BJ (cell line): ENCODE data around the gene SPTLC3. TPM values are rescaled to one million over a fixed set of nuclear protein-coding genes. Genes with fewer than 3 reads are reported as not detected.

Experiments used
- CTCF ChIA-PET: fragments of 350-600 bp; formaldehyde crosslinking; extraction: SDS; loops from one replicate; lab custom pipeline; 2021; ENCODE audit warnings: antibody characterized with exemption, inconsistent platforms; lab: Yijun Ruan, JAX
- POLR2A ChIA-PET: fragments of 300-600 bp; sonication (Branson Sonifier 250); formaldehyde crosslinking; extraction: SDS; loops from one replicate; lab custom pipeline; 2021; ENCODE audit warnings: antibody characterized with exemption; lab: Charles Lee
- DNase-seq: peaks from one replicate; pipeline ENCODE4 v3.0.0-alpha.2; 2011; ENCODE audit warnings: low read depth
- H3K27me3 ChIP-seq: 2 replicates; pipeline ENCODE4 v1.6.0; 2011; ENCODE audit warnings: low read length; ENCODE audit not compliant: control insufficient read depth, insufficient read depth
- H3K36me3 ChIP-seq: 2 replicates; pipeline ENCODE4 v1.5.1; 2011; ENCODE audit warnings: low read length; ENCODE audit not compliant: control insufficient read depth, insufficient read depth
- H3K4me3 ChIP-seq: 2 replicates; pipeline ENCODE4 v1.5.1; 2011; ENCODE audit warnings: low read depth, mild to moderate bottlenecking, control low read depth, low read length
- polyA plus RNA-seq: library from polyadenylated mRNA; depleted of rRNA; stranded (reverse); fragments of >200 nt; gene quantifications from 2 replicates; pipeline ENCODE4 v1.2.3, GENCODE V29; 2011
- TF ChIP-seq, protein P1 (sequence below): IDR thresholded peaks from 2 replicates; pipeline ENCODE4 v1.5.1; 2011; ENCODE audit warnings: low read depth, mild to moderate bottlenecking, control low read depth, inconsistent platforms, low read length, moderate library complexity; ENCODE audit not compliant: insufficient read depth

The SPTLC3 gene
- polyA plus RNA-seq, 1 experiment: 0.27 TPM

DNA sequence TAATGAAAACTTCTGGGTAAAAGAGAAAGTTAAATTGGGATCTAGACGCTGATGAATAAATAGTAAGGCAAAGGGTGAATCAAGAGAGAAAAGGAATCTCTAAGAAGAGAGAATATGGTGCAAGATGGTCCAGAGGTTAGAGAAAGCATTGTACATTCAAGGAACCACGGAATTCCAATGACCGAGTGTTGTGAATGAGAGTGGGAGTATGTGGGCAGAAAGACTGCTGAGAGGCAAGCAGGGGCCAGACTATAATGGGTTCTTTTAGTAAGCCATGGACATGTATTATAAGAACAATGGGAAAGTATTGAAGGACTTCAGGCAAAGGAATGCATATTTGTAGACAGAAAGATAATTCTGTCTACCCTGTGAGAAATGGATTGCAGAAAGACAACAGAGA, 45.2 kb downstream of the SPTLC3 start:
- TF ChIP-seq, protein P1, sequence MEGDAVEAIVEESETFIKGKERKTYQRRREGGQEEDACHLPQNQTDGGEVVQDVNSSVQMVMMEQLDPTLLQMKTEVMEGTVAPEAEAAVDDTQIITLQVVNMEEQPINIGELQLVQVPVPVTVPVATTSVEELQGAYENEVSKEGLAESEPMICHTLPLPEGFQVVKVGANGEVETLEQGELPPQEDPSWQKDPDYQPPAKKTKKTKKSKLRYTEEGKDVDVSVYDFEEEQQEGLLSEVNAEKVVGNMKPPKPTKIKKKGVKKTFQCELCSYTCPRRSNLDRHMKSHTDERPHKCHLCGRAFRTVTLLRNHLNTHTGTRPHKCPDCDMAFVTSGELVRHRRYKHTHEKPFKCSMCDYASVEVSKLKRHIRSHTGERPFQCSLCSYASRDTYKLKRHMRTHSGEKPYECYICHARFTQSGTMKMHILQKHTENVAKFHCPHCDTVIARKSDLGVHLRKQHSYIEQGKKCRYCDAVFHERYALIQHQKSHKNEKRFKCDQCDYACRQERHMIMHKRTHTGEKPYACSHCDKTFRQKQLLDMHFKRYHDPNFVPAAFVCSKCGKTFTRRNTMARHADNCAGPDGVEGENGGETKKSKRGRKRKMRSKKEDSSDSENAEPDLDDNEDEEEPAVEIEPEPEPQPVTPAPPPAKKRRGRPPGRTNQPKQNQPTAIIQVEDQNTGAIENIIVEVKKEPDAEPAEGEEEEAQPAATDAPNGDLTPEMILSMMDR: no peak
- DNase-seq: no peak

DNA sequence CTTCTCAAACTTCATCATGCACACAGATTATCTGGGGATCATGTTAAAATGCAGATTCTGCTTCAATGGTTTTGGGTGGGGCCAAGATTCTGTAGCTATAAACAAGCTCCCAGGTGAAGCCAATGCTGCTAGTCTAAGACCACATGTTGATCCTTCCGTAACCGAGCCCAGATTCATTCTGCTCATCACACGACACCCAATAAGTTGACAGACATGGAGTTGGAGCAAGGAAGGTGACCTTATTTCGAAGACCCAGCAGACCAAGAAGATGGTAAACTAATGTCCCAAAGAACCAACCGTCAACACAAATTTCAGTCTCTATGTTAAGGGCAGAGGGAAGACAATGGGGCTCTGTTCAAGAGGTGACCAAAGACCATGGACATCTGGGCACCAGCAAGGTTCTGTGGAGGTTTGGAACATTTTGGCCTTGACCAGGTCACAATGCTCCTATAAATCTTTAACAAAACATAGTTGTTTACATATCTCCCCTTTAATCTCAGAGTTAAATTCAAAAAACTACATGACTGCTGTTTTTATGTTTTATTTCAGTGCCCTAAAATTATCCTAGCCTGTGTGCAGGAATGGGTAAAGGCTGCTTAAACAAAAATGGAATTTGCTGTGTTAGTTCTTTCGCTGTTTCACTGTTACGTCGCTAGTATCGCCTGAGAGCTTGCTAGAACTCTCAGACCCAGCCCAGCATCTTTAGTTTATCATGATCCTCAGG, 50.1 kb downstream of the SPTLC3 start:
- ChIA-PET CTCF (no interaction called here), POLR2A (no interaction called here)

More for the DNA sequence above, 45.2 kb downstream of the SPTLC3 start:
- no peak overlapping the region for H3K4me3 ChIP-seq
- no peaks in the 10 kb centered on the region for H3K27me3 ChIP-seq
- CTCF ChIA-PET: no interaction called here
- H3K36me3 ChIP-seq: no peaks in the 10 kb centered on the region
- POLR2A ChIA-PET: no interaction called here

DNA sequence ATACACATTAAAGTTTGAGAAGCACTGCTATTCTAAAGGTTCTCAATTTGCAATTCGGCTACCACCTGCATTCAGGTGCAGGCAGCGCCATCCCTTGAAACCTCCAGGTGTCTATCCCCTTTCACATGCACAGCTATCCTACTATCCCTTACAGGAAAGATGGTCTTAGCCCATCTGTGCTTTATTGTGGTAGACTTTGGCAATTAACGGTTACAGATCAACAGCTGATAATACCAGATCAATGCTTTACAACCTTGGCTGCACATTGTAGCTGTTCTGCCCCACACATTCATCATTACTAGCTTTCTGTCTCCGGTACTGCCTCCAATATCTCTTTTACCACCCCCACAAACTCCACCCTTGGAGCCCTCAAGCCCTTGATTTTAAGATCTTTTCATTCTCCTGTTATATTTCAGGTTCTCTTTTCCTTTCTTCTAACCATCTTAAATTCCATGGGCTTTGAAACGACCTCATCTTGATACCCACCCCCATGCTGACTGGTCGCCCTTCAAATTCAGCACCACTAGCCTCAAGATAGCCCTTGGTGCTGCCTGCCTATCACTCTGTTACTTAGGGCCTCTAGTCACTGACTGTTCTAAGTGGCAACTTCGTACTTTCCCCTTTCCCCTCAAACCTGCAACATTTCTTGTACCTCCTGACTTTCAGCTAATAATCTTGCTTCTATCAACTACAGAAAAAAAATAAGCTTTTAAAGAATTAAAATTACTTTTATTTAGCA, 50.8 kb downstream of the SPTLC3 start:
- H3K4me3 ChIP-seq: no peak overlapping the region
- TF ChIP-seq, protein P1: no peak
- POLR2A ChIA-PET: no interaction called here
- DNase-seq: no peak
- CTCF ChIA-PET: no interaction called here
- no peaks in the 10 kb centered on the region for H3K36me3 ChIP-seq
- H3K27me3 ChIP-seq: no peaks in the 10 kb centered on the region

More for the DNA sequence above, 50.1 kb downstream of the SPTLC3 start:
- H3K27me3 ChIP-seq: no peaks in the 10 kb centered on the region
- no peaks in the 10 kb centered on the region for H3K36me3 ChIP-seq
- H3K4me3 ChIP-seq: no peak overlapping the region
- TF ChIP-seq, protein P1: no peak
- DNase-seq: no peak

DNA sequence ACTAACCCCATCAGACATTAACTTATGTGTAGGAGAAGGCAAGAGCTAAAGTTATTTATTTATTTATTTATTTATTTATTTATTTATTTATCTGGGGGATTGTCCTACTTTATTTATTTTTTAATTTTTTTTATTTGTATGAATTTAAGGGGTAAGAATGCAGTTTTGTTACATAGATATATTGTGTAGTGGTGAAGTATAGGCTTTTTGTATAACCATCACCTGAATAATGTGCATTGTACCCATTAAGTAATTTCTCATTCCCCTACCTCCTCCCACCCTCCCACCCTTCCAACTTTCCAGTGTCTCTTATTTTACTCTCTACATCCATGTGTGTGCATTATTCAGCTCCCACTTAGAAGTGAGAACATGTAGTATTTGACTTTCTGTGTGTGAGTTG, 51.6 kb downstream of the SPTLC3 start:
- ChIA-PET POLR2A (no interaction called here), CTCF (no interaction called here)
- H3K36me3 ChIP-seq: no peaks in the 10 kb centered on the region
- DNase-seq: no peak
- TF ChIP-seq, protein P1: no peak
- no peaks in the 10 kb centered on the region for H3K27me3 ChIP-seq
- no peak overlapping the region for H3K4me3 ChIP-seq

DNA sequence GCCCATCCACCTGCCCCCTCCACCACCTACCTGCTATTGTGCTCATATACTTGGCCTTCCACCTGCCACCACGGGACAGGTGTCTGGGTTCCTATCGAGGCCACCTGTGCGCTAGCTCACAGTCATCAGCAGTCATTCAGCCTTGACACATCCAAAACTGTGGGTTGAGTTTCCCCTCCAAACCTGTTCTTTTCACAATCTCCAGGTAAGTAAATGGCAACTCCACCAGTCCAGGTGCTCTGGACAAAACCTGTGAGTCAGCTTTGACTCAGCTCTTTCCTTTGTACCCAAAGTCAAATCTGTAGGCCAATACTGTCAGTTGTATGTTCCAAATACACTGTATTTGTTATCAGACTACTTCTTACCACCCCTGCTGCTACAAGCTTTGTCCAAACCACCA, 52.6 kb downstream of the SPTLC3 start:
- CTCF ChIA-PET: interaction anchor here (0.6 to 0.9 kb wide), 2 partner anchors 10 to 13 kb away, joined by 3 read pairs; no protein-coding TSS in a partner anchor
- H3K36me3 ChIP-seq: no peaks in the 10 kb centered on the region
- no peaks in the 10 kb centered on the region for H3K27me3 ChIP-seq
- POLR2A ChIA-PET: no interaction called here
- DNase-seq: no peak
- no peak overlapping the region for H3K4me3 ChIP-seq
- TF ChIP-seq, protein P1: no peak
